CD14-positive monocyte (primary cell): Measurements from ENCODE around the gene F11R. TPM values are rescaled to one million over a fixed set of nuclear protein-coding genes. Genes with fewer than 3 reads are reported as not detected.
A peak's percentile ranks its signal among the peaks of the same experiment; 100 is the strongest.

Source experiments
- DNase-seq, 3 donors: peaks; one replicate each; pipeline ENCODE4 v3.0.0-alpha.2; 2011 to 2022
- H2AFZ ChIP-seq: 2 replicates; pipeline ENCODE4 v1.6.0; 2012; ENCODE audit warnings: mild to moderate bottlenecking, low read depth, low read length, inconsistent platforms; ENCODE audit not compliant: insufficient read depth, poor library complexity, severe bottlenecking
- H3K27ac ChIP-seq, 2 donors: 1 replicate in 1 of 2; 2 replicates in 1 of 2; pipeline ENCODE4 v1.5.1; 2012 to 2013; ENCODE audit warnings: low read length in 2 of 2, control low read depth in 1 of 2, inconsistent platforms in 1 of 2, low read depth in 1 of 2, mild to moderate bottlenecking in 1 of 2
- H3K27me3 ChIP-seq, 2 donors: one replicate each; pipeline versions ENCODE4 v1.6.0 to v1.6.1; 2011 to 2013; ENCODE audit warnings: low read length in 2 of 2; ENCODE audit not compliant: control insufficient read depth in 2 of 2, insufficient read depth in 2 of 2
- H3K36me3 ChIP-seq, 2 donors: replicated peaks in 1 of 2; 1 replicate in 1 of 2; 2 replicates in 1 of 2; pipeline versions ENCODE4 v1.5.1 to v1.6.1; 2012 to 2013; ENCODE audit warnings: low read length in 2 of 2, control low read depth in 1 of 2, inconsistent platforms in 1 of 2, mild to moderate bottlenecking in 1 of 2; ENCODE audit not compliant: insufficient read depth in 2 of 2, control insufficient read depth in 1 of 2
- H3K4me1 ChIP-seq, 2 donors: 1 replicate in 1 of 2; 2 replicates in 1 of 2; pipeline versions ENCODE4 v1.5.1 to v1.6.1; 2012 to 2013; ENCODE audit warnings: low read length in 2 of 2, control low read depth in 1 of 2, inconsistent platforms in 1 of 2, mild to moderate bottlenecking in 1 of 2, moderate library complexity in 1 of 2; ENCODE audit not compliant: insufficient read depth in 2 of 2, control insufficient read depth in 1 of 2
- H3K4me2 ChIP-seq: replicated peaks from 2 replicates; pipeline ENCODE3; 2012; ENCODE audit warnings: low read length, moderate library complexity, mild to moderate bottlenecking; ENCODE audit not compliant: poor library complexity, severe bottlenecking; ENCODE audit errors: extremely low read depth
- H3K4me3 ChIP-seq, 3 experiments: fragments of 200-600 bp in 1 of 3; sonication (generic) in 1 of 3; replicated peaks in 1 of 3; 1 replicate in 2 of 3; 2 replicates in 1 of 3; pipeline ENCODE4 v1.5.1; 2011 to 2013; ENCODE audit warnings: low read length in 3 of 3, mild to moderate bottlenecking in 3 of 3, control low read depth in 2 of 3, low read depth in 2 of 3, inconsistent platforms in 1 of 3, moderate library complexity in 1 of 3
- H3K79me2 ChIP-seq: 2 replicates; pipeline ENCODE4 v1.6.0; 2012; ENCODE audit warnings: mild to moderate bottlenecking, control low read depth, inconsistent platforms, low read length, moderate library complexity; ENCODE audit not compliant: insufficient read depth
- H3K9ac ChIP-seq: 2 replicates; pipeline ENCODE4 v1.6.0; 2017; ENCODE audit warnings: low read length, mild to moderate bottlenecking; ENCODE audit not compliant: insufficient read depth, poor library complexity, severe bottlenecking
- H3K9me3 ChIP-seq, 2 donors: replicated peaks in 1 of 2; 1 replicate in 1 of 2; 2 replicates in 1 of 2; pipeline versions ENCODE4 v1.5.1 to v1.6.1; 2012 to 2013; ENCODE audit warnings: low read length in 2 of 2, control low read depth in 1 of 2; ENCODE audit not compliant: control insufficient read depth in 1 of 2, insufficient read depth in 1 of 2
- H4K20me1 ChIP-seq: 2 replicates; pipeline ENCODE4 v1.6.0; 2012; ENCODE audit warnings: mild to moderate bottlenecking, low read length, control low read depth, moderate library complexity; ENCODE audit not compliant: insufficient read depth
- H3K27ac Mint-ChIP-seq, 7 donors: one replicate each; pipeline ENCODE4 v1.8.0; 2020; ENCODE audit warnings: mild to moderate bottlenecking in 7 of 7, mixed read lengths in 7 of 7, moderate library complexity in 6 of 7, inconsistent platforms in 2 of 7
- H3K27me3 Mint-ChIP-seq, 3 donors: one replicate each; pipeline ENCODE4 v1.8.0; 2021 to 2022; ENCODE audit warnings: low read depth in 3 of 3, mild to moderate bottlenecking in 3 of 3, mixed read lengths in 3 of 3, moderate library complexity in 3 of 3, inconsistent platforms in 1 of 3
- H3K36me3 Mint-ChIP-seq, 2 donors: one replicate each; pipeline ENCODE4 v1.8.0; 2020; ENCODE audit warnings: mixed read lengths in 2 of 2, inconsistent platforms in 1 of 2, mild to moderate bottlenecking in 1 of 2
- H3K4me1 Mint-ChIP-seq: one replicate; pipeline ENCODE4 v1.8.0; 2020; ENCODE audit warnings: mild to moderate bottlenecking, mixed read lengths
- H3K4me3 Mint-ChIP-seq, 2 donors: one replicate each; pipeline ENCODE4 v1.8.0; 2020; ENCODE audit warnings: mild to moderate bottlenecking in 2 of 2, mixed read lengths in 2 of 2, moderate library complexity in 1 of 2
- H3K9me3 Mint-ChIP-seq, 7 donors: one replicate each; pipeline ENCODE4 v1.8.0; 2020 to 2022; ENCODE audit warnings: mixed read lengths in 7 of 7, mild to moderate bottlenecking in 6 of 7, moderate library complexity in 6 of 7, inconsistent platforms in 2 of 7
- CTCF ChIP-seq: fragments of 200-600 bp; IDR thresholded peaks from one replicate; pipeline ENCODE4 v1.8.0; 2022; ENCODE audit warnings: antibody characterized with exemption, mild to moderate bottlenecking
- WGBS: methylation state at CpG from one replicate; pipeline ENCODE4 v1.1.5; 2013; ENCODE audit warnings: missing lambda C conversion rate; ENCODE audit not compliant: insufficient coverage; 5-methylcytosine and 5-hydroxymethylcytosine counted together
- intact Hi-C, 2 donors: fragments of 100-400 bp; cut with micrococcal nuclease; formaldehyde crosslinking; loops; one replicate each; pipeline versions ENCODE4 v1.15.0 to v1.15.1; 2023
- polyA plus RNA-seq, 3 donors: library from polyadenylated mRNA; depleted of rRNA in 1 of 3; unstranded in 2 of 3; stranded (reverse) in 1 of 3; fragments of 300-500 nt in 2 of 3; fragments of >200 nt in 1 of 3; fragmentation: Illumina TruSeq in 2 of 3; gene quantifications; 1 replicate in 2 of 3; 2 replicates in 1 of 3; pipeline ENCODE4 v1.2.3, GENCODE V29; 2012 to 2021

The F11R gene
- polyA plus RNA-seq, 3 donors, result 28.8 to 58.0 (median 35.9) TPM

GRCh38 chr1:160961419-160961818, 59.5 kb downstream of the F11R start:
- Mint-ChIP-seq H3K27me3 (peaks cover 1 to 6% (median 3%) of the 10 kb centered on the region in 3 donors), H3K36me3 (no peaks in the 10 kb centered on the region)
- 100% methylated on average over 1 of the region's 1 CpG for WGBS

GRCh38 chr1:160956966-160957365, 64.0 kb downstream of the F11R start:
- Histone ChIP-seq H3K4me2 (no peak overlapping the region), H3K27me3 (no peaks in the 10 kb centered on the region), H3K9me3 (no peaks in the 10 kb centered on the region), H3K36me3 (no peaks in the 10 kb centered on the region), H3K4me3 (no peak overlapping the region), H2AFZ (no peak overlapping the region), H3K79me2 (no peaks in the 10 kb centered on the region), H3K9ac (no peak overlapping the region), H3K27ac (no peak overlapping the region), H4K20me1 (no peaks in the 10 kb centered on the region), H3K4me1 (no peaks in the 10 kb centered on the region)
- H3K4me3 Mint-ChIP-seq, result no peak overlapping the region
- no peaks in the 10 kb centered on the region for H3K36me3 Mint-ChIP-seq
- H3K4me1 Mint-ChIP-seq, result peaks cover 4% of the 10 kb centered on the region
- peaks cover 1 to 3% (median 2%) of the 10 kb centered on the region in 3 donors for H3K27me3 Mint-ChIP-seq
- no peak for TF ChIP-seq CTCF
- peak overlapping the region in 1 of 7 donors; percentile 42 for H3K27ac Mint-ChIP-seq
- no peak for DNase-seq
- WGBS, result 91% methylated on average over 4 of the region's 4 CpGs
- intact Hi-C loops, result no loop called here
- H3K9me3 Mint-ChIP-seq, result no peaks in the 10 kb centered on the region

More at GRCh38 chr1:160961419-160961818, 59.5 kb downstream of the F11R start:
- no peaks in the 10 kb centered on the region for H3K36me3 ChIP-seq
- H3K4me1 Mint-ChIP-seq, result no peaks in the 10 kb centered on the region
- no peak for TF ChIP-seq CTCF
- H3K27me3 ChIP-seq, result no peaks in the 10 kb centered on the region
- H3K4me1 ChIP-seq, result no peaks in the 10 kb centered on the region
- H4K20me1 ChIP-seq, result no peaks in the 10 kb centered on the region
- H2AFZ ChIP-seq, result no peak overlapping the region
- H3K4me3 Mint-ChIP-seq, result no peak overlapping the region
- no peak overlapping the region for H3K4me2 ChIP-seq
- no peaks in the 10 kb centered on the region for H3K9me3 Mint-ChIP-seq
- intact Hi-C loops, result no loop called here
- H3K9me3 ChIP-seq, result no peaks in the 10 kb centered on the region
- H3K4me3 ChIP-seq, result no peak overlapping the region
- H3K27ac ChIP-seq, result no peak overlapping the region
- H3K9ac ChIP-seq, result no peak overlapping the region
- no peaks in the 10 kb centered on the region for H3K79me2 ChIP-seq
- DNase-seq, result no peak
- H3K27ac Mint-ChIP-seq, result no peak overlapping the region
